AG10803 (cell line): ENCODE results near the gene RARG.

Experiments used
- DNase-seq: peaks from one replicate; pipeline ENCODE4 v3.0.0; 2010; ENCODE audit warnings: low read depth
- H3K4me3 ChIP-seq: 2 replicates; pipeline ENCODE4 v1.5.1; 2011; ENCODE audit warnings: mild to moderate bottlenecking, low read length, control low read depth
- CTCF ChIP-seq: conservative IDR thresholded peaks from 2 replicates; pipeline ENCODE4 v1.5.1; 2011; ENCODE audit warnings: mild to moderate bottlenecking, low read length, control low read depth, inconsistent platforms

Gene RARG

DNA sequence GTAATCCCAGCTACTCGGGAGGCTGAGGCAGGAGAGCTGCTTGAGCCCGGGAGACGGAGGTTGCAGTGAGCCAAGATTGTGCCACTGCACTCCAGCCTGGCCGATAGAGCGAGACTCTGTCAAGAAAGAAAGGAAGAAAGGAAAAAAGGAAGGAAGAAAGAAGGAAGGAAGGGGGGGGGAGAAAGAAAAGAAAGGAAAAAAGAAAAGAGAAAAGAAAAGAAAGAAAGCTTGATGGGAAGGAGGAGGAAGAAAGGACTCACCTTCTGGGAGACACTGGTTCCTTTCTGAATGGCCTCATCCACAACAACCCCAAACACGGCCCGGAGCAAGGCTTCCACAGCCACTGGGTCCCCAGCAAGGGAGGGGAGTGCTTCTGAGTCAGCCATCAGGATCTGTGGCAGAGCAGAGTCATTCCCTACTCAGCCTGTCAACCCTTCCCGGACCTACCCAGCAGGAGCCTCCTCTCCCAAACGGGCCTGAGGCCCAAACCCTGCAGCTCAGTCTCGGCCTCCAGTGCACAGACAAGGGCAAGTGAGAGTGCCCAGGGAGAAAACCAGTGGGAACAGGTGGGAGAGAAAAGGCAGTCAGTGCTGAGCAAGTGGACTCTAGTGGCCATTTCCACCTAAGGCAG lies 58.8 kb downstream of the RARG start:
- peak; percentile 29 for DNase-seq
- no peak for TF ChIP-seq CTCF
- H3K4me3 ChIP-seq, result no peak overlapping the region

DNA sequence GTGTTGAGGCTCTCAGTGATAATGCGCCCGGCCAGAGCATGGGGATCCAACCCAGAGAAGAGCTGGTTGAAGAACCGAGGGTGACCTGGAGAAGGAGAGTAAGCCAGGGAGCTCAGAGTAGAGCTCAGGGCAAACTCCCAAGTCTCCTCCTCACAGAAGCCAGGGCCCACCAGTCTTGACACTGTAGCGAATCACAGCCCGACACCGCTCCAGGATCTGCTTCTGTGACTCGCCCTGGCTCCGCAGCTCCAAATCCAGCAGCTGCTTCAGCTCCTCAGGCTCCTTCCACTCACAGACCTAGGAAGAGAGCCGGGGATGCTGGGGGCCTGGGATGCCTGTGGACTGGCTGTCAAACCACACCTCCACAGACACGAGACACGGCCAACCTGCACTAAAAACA lies 59.7 kb downstream of the RARG start:
- no peak overlapping the region for H3K4me3 ChIP-seq
- DNase-seq, result peak; percentile 67
- no peak for TF ChIP-seq CTCF

- no peak overlapping the region for H3K4me3 ChIP-seq
- DNase-seq, result no peak
- no peak for TF ChIP-seq CTCF
Measured at GRCh38 chr12:53171725-53172329, 60.2 kb downstream of the RARG start.

- H3K4me3 ChIP-seq, result no peak overlapping the region
- no peak for TF ChIP-seq CTCF
- no peak for DNase-seq
Measured at GRCh38 chr12:53170876-53171724, 60.9 kb downstream of the RARG start.

DNA sequence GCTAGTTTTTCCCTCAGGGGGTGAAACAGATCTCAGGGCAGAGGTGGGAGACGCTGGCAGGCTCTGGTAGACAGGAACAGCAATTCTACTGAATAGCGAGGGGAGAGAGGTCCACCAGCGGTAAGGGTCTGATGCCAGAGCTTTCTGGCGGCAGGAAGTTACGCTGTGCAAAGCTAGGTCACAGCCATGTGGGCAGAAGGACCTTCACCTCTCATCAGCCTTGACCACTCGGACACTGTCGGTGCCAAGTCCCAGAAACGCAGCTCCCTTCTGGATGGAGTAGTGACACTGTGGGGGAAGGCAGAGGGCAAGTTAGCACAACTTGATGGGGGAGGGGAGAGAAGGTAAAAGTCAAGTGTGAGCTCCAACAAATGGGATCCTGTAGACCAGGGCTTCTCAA lies 61.8 kb downstream of the RARG start:
- no peak overlapping the region for H3K4me3 ChIP-seq
- DNase-seq, result no peak
- no peak for TF ChIP-seq CTCF

- no peak for DNase-seq
- no peak for TF ChIP-seq CTCF
- no peak overlapping the region for H3K4me3 ChIP-seq
Measured at GRCh38 chr12:53169644-53170043, 62.4 kb downstream of the RARG start.
